ENCODE measurements around the gene FGD2.
"Not testable (repeated sequence)": the region's sequence is repeated elsewhere in the genome, so short reads cannot be mapped to it uniquely, and the experiment has no call there.

The FGD2 gene

GRCh38 chr6:36979347-36979742 lies 26.1 kb upstream of the FGD2 start:
- peak overlapping the region; percentile 61 for H3K27ac Mint-ChIP-seq
- no peaks in the 10 kb centered on the region for H3K9me3 Mint-ChIP-seq (ENCODE audit: low read depth)
- peaks cover 31% of the 10 kb centered on the region for H3K4me1 Mint-ChIP-seq (ENCODE audit: low read depth)
- no peak overlapping the region for H3K4me3 Mint-ChIP-seq
- H3K36me3 Mint-ChIP-seq = no peaks in the 10 kb centered on the region
- H3K27me3 Mint-ChIP-seq = no peaks in the 10 kb centered on the region

GRCh38 chr6:36980129-36980528 lies 25.3 kb upstream of the FGD2 start:
- Mint-ChIP-seq H3K9me3 (ENCODE audit: low read depth) (no peaks in the 10 kb centered on the region), H3K4me1 (ENCODE audit: low read depth) (peaks cover 31% of the 10 kb centered on the region), H3K27ac (no peak overlapping the region), H3K36me3 (no peaks in the 10 kb centered on the region), H3K27me3 (no peaks in the 10 kb centered on the region), H3K4me3 (no peak overlapping the region)

GRCh38 chr6:36980876-36981619 lies 24.4 kb upstream of the FGD2 start:
- H3K4me1 Mint-ChIP-seq (ENCODE audit: low read depth) = peaks cover 31% of the 10 kb centered on the region
- no peaks in the 10 kb centered on the region for H3K36me3 Mint-ChIP-seq
- H3K4me3 Mint-ChIP-seq = no peak overlapping the region
- H3K27ac Mint-ChIP-seq = peak overlapping the region; percentile 18
- H3K9me3 Mint-ChIP-seq (ENCODE audit: low read depth) = no peaks in the 10 kb centered on the region
- H3K27me3 Mint-ChIP-seq = no peaks in the 10 kb centered on the region

- Mint-ChIP-seq H3K4me1 (ENCODE audit: low read depth) (peaks cover 42% of the 10 kb centered on the region), H3K27ac (no peak overlapping the region), H3K9me3 (ENCODE audit: low read depth) (no peaks in the 10 kb centered on the region), H3K36me3 (peaks cover 3% of the 10 kb centered on the region), H3K4me3 (no peak overlapping the region), H3K27me3 (no peaks in the 10 kb centered on the region)
Measured at GRCh38 chr6:36983538-36983937, 21.9 kb upstream of the FGD2 start.

GRCh38 chr6:36984581-36985416 lies 20.7 kb upstream of the FGD2 start:
- no peak overlapping the region for H3K4me3 Mint-ChIP-seq
- no peak overlapping the region for H3K27ac Mint-ChIP-seq
- H3K9me3 Mint-ChIP-seq (ENCODE audit: low read depth) = no peaks in the 10 kb centered on the region
- H3K4me1 Mint-ChIP-seq (ENCODE audit: low read depth) = peaks cover 33% of the 10 kb centered on the region
- no peaks in the 10 kb centered on the region for H3K27me3 Mint-ChIP-seq
- peaks cover 3% of the 10 kb centered on the region for H3K36me3 Mint-ChIP-seq

GRCh38 chr6:36985417-36985807 lies 20.0 kb upstream of the FGD2 start:
- no peaks in the 10 kb centered on the region for H3K9me3 Mint-ChIP-seq (ENCODE audit: low read depth)
- no peaks in the 10 kb centered on the region for H3K27me3 Mint-ChIP-seq
- H3K36me3 Mint-ChIP-seq = peaks cover 3% of the 10 kb centered on the region
- H3K4me1 Mint-ChIP-seq (ENCODE audit: low read depth) = peaks cover 29% of the 10 kb centered on the region
- no peak overlapping the region for H3K4me3 Mint-ChIP-seq
- H3K27ac Mint-ChIP-seq = no peak overlapping the region

- no peaks in the 10 kb centered on the region for H3K27me3 Mint-ChIP-seq
- H3K4me3 Mint-ChIP-seq = peak within 1 kb of the TSS; percentile 100
- H3K27ac Mint-ChIP-seq = peak within 1 kb of the TSS; percentile 97
- H3K36me3 Mint-ChIP-seq = peaks cover 3% of the 10 kb centered on the region
- peaks cover 24% of the 10 kb centered on the region for H3K4me1 Mint-ChIP-seq (ENCODE audit: low read depth)
- H3K9me3 Mint-ChIP-seq (ENCODE audit: low read depth) = no peaks in the 10 kb centered on the region
Measured at GRCh38 chr6:36985808-36986703, 19.4 kb upstream of the FGD2 start, which contains the start of gene MTCH1. Gene MTCH1 (minus strand): TSS chr6:36986196. CDS start chr6:36986173, 23 bp downstream.

- Mint-ChIP-seq H3K36me3 (peaks cover 3% of the 10 kb centered on the region), H3K4me3 (peak overlapping the region; percentile 100), H3K27me3 (no peaks in the 10 kb centered on the region), H3K27ac (peak overlapping the region; percentile 97), H3K4me1 (ENCODE audit: low read depth) (peaks cover 19% of the 10 kb centered on the region), H3K9me3 (ENCODE audit: low read depth) (no peaks in the 10 kb centered on the region)
Measured at GRCh38 chr6:36986704-36987047, 18.8 kb upstream of the FGD2 start.

GRCh38 chr6:36989264-36989663 lies 16.2 kb upstream of the FGD2 start:
- peaks cover 11% of the 10 kb centered on the region for H3K4me1 Mint-ChIP-seq (ENCODE audit: low read depth)
- H3K27ac Mint-ChIP-seq = no peak overlapping the region
- H3K9me3 Mint-ChIP-seq (ENCODE audit: low read depth) = no peaks in the 10 kb centered on the region
- H3K4me3 Mint-ChIP-seq = no peak overlapping the region
- no peaks in the 10 kb centered on the region for H3K27me3 Mint-ChIP-seq
- peaks cover 3% of the 10 kb centered on the region for H3K36me3 Mint-ChIP-seq

GRCh38 chr6:36990401-36990800 lies 15.1 kb upstream of the FGD2 start:
- peaks cover 11% of the 10 kb centered on the region for H3K4me1 Mint-ChIP-seq (ENCODE audit: low read depth)
- not testable (repeated sequence) for H3K36me3 Mint-ChIP-seq; H3K9me3 Mint-ChIP-seq (ENCODE audit: low read depth); H3K27me3 Mint-ChIP-seq; H3K27ac Mint-ChIP-seq; H3K4me3 Mint-ChIP-seq

GRCh38 chr6:36997811-36998722 lies 7.4 kb upstream of the FGD2 start:
- Mint-ChIP-seq H3K4me1 (ENCODE audit: low read depth) (no peaks in the 10 kb centered on the region), H3K4me3 (no peak overlapping the region), H3K27me3 (no peaks in the 10 kb centered on the region), H3K9me3 (ENCODE audit: low read depth) (no peaks in the 10 kb centered on the region), H3K36me3 (no peaks in the 10 kb centered on the region), H3K27ac (no peak overlapping the region)

GRCh38 chr6:36998723-36999038 lies 6.8 kb upstream of the FGD2 start:
- H3K4me1 Mint-ChIP-seq (ENCODE audit: low read depth) = no peaks in the 10 kb centered on the region
- H3K9me3 Mint-ChIP-seq (ENCODE audit: low read depth) = no peaks in the 10 kb centered on the region
- no peaks in the 10 kb centered on the region for H3K36me3 Mint-ChIP-seq
- H3K27me3 Mint-ChIP-seq = no peaks in the 10 kb centered on the region
- no peak overlapping the region for H3K4me3 Mint-ChIP-seq
- no peak overlapping the region for H3K27ac Mint-ChIP-seq

- no peaks in the 10 kb centered on the region for H3K9me3 Mint-ChIP-seq (ENCODE audit: low read depth)
Measured at GRCh38 chr6:36999061-36999750, 6.2 kb upstream of the FGD2 start.

GRCh38 chr6:36999751-37000125 lies 5.7 kb upstream of the FGD2 start:
- no peaks in the 10 kb centered on the region for H3K27me3 Mint-ChIP-seq
- no peaks in the 10 kb centered on the region for H3K9me3 Mint-ChIP-seq (ENCODE audit: low read depth)
- H3K36me3 Mint-ChIP-seq = no peaks in the 10 kb centered on the region
- no peak overlapping the region for H3K27ac Mint-ChIP-seq
- H3K4me3 Mint-ChIP-seq = no peak overlapping the region
- H3K4me1 Mint-ChIP-seq (ENCODE audit: low read depth) = no peaks in the 10 kb centered on the region

More at GRCh38 chr6:36999061-36999750, 6.2 kb upstream of the FGD2 start:
- Mint-ChIP-seq H3K27me3 (no peaks in the 10 kb centered on the region), H3K27ac (no peak overlapping the region), H3K4me1 (ENCODE audit: low read depth) (no peaks in the 10 kb centered on the region), H3K4me3 (no peak overlapping the region), H3K36me3 (no peaks in the 10 kb centered on the region)

Data from activated naive CD8-positive, alpha-beta T cell (primary cell).